GM19372 (cell line): Measurements from ENCODE around the gene C1QTNF8.

ENCODE experiments used
- ATAC-seq: cut with Tn5 transposase; IDR thresholded peaks from one replicate; pipeline ENCODE4 v1.9.1; 2021; ENCODE audit warnings: mild to moderate bottlenecking, low read depth, moderate library complexity; ENCODE audit not compliant: unreplicated experiment

C1QTNF8 gene

DNA sequence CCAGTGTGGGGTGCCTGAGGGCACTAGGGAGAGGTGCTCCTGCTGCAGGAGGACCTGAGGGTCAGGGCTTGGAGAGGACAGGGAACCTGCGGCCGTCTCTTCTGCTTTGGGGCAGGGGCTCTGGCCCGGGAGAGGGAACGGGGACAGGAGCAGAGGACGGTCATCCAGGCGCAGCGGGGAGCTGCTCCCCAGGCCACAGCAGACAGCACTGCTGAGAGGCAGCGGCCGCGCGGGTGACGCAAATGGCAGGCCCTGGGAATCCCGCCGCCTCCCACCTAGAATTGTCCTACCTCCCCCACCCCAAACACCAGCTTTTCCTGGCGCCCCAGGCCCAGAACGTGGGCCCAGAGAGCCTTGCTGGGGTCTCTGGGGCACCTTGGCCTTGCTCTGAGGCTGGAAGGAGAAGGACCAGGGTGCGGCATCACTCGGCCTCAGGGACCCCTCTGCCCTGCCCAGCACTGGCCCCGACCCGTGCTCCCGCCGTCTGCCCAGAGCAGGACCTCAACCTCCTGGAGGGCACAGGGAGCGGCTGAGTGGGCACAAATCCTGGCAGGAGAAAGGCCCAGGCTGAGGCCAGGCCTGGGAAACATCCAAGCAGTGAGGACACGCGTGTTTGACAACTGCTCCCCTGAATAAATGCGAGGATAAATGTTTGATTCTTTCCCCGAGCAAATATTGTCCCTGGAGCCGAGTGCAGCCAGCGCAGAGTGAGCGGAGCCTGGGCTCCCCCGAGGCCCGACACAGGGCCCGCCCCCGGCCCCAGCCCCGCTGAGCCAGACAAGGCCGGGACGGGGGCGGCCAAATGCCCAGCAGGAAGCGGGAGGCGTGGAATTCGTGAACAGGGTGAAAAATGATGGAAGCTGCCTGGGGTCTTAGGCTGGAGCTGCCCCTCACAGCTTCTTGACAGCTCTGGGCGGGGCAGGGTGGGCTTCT is 15.0 kb downstream of the C1QTNF8 start:
- no peak for ATAC-seq

DNA sequence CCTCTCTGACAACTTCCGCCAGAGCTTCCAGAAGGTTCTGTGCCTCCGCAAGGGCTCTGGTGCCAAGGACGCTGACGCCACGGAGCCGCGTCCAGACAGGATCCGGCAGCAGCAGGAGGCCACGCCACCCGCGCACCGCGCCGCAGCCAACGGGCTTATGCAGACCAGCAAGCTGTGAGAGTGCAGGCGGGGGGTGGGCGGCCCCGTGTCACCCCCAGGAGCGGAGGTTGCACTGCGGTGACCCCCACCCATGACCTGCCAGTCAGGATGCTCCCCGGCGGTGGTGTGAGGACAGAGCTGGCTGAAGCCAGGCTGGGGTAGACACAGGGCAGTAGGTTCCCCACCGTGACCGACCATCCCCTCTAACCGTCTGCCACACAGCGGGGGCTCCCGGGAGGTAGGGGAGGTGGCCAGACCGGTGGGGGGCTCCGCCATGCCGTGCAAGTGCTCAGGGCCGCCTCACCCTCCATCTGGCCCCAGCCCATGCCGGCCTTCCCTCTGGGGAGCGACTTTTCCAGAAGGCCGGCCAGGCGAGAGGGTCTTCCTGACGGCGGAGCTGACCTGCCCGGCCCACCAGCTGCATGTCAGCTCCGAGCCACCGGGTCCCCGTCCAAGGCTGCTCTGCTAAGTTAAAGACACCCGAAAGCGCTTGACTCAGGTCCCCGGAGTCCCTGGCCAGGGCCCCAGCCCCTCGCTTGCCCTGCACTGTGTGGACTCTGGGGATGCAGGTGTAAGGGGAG is 16.1 kb downstream of the C1QTNF8 start:
- ATAC-seq: no peak

DNA sequence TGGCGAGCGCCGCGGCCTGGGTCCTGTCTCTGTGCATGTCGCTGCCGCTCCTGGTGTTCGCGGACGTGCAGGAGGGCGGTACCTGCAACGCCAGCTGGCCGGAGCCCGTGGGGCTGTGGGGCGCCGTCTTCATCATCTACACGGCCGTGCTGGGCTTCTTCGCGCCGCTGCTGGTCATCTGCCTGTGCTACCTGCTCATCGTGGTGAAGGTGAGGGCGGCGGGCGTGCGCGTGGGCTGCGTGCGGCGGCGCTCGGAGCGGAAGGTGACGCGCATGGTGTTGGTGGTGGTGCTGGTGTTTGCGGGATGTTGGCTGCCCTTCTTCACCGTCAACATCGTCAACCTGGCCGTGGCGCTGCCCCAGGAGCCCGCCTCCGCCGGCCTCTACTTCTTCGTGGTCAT is 16.7 kb downstream of the C1QTNF8 start:
- ATAC-seq: no peak

DNA sequence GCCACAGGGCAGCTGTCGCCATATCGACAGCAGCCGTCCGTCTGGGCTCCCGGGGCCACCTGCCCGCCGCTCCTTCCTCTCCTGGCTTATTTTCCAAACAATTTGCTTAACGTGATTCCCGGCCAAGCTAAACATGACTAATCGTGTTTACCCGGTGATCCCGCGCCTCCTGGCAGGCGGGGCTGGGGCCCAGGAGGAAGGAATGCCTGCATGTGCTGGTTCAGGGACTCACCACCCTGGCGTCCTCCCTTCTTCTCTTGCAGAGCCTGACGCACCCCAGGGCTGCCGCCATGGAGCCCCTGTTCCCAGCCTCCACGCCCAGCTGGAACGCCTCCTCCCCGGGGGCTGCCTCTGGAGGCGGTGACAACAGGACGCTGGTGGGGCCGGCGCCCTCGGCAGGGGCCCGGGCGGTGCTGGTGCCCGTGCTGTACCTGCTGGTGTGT is 17.4 kb downstream of the C1QTNF8 start:
- ATAC-seq: no peak

DNA sequence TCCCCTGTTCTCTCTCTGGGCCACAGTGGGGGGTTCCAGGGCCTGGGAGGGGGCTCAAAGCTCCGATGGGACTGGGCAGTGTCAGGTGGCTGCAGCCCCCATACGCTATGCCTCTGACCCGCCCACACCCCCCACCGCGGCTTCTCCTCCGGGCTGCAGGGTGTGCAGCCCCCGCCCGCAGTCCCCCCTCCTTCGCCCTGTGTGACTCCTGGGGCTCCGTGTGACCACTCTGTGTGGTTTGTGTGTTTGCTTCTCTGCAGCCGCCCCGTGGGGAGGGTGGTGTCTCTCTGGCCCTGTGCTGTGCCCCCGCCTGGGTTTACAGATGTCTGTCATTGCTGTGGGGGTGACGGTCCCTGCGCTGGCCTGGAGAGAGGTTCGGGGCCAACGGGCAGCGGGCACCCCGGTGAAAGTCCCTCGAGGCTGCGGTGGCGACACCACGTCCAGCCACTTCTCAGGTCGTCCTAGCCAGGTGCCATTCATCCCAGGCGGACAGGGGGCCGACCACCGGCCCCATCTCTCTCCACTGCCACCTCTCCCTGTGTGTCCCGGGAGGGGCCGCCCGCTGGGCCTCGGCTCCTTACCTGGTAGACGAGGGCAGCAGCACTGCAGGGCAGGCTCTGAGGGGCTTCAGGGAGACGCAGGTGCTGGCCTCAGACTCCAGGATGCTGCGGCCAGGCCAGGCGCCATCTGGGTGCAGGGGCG is 18.0 kb downstream of the C1QTNF8 start:
- no peak for ATAC-seq

DNA sequence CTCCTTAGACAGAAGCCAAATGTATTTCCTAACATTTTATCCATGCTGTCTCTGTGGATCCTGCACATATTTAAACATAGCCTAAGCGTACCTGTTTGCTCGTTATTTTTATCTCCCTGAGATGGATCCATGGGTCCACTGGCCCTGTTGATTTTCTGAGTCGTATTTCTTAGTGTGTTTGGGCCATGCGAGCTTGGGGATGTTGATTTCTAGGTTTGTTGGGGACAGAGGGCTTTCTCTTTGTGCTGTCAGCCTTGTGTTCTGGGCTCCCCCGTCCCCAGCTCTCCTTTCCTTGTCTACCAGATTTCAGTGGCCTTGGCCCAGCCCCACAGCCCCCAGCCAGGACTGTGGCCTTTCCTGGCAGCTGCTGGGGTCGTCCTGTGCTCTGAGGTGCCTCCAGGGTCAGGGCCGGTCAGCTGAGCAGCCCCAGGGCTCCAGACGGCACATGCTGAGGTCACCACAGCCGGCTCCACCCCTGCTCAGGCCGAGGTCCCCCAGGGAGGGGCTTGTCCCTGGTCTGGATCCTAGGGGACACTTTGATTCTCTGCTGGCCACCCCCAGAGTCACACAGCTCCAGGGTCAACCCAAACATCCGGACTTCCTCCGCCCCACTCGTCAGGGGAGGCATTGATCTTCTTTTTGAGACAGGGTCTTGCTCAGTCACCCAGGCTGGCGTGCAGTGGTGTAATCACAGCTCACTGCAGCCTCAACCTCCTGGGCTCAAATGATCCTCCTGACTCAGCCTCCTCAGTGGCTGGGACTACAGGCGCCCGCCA is 19.1 kb downstream of the C1QTNF8 start:
- ATAC-seq: no peak

DNA sequence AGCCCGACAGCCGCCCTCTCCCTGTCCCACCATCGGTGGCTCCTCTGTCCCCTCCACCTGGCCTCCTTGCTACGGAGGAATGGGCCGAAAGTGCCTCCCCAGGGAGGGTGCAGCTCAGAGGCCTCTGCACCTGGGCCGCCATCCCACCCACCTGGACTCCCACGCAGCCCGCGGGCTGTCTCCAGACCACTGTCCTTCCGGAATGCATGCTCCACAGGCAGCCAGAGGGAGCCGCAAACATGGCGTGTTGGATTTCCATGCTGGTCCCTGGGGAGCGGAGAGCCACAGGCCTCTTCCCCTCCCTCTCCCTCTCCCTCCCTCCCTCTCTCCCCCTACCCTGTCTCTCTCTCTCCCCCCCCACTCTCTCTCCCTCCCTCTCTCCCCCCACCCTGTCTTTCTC is 20.5 kb downstream of the C1QTNF8 start:
- no peak for ATAC-seq

DNA sequence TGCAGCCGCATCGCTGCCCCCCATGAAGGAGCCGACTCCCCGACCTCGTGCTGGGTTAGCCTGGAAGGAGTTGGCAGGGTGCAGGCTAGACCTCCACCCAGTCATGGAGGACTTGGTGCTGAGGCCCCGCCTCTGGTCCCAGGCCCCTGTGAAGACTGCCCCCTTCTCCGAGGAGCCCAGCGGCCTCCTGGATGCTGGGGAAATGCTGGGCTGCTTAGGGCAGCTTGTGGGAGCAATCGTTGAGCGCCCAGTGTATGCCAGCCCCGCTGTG is 21.7 kb downstream of the C1QTNF8 start:
- ATAC-seq: no peak

DNA sequence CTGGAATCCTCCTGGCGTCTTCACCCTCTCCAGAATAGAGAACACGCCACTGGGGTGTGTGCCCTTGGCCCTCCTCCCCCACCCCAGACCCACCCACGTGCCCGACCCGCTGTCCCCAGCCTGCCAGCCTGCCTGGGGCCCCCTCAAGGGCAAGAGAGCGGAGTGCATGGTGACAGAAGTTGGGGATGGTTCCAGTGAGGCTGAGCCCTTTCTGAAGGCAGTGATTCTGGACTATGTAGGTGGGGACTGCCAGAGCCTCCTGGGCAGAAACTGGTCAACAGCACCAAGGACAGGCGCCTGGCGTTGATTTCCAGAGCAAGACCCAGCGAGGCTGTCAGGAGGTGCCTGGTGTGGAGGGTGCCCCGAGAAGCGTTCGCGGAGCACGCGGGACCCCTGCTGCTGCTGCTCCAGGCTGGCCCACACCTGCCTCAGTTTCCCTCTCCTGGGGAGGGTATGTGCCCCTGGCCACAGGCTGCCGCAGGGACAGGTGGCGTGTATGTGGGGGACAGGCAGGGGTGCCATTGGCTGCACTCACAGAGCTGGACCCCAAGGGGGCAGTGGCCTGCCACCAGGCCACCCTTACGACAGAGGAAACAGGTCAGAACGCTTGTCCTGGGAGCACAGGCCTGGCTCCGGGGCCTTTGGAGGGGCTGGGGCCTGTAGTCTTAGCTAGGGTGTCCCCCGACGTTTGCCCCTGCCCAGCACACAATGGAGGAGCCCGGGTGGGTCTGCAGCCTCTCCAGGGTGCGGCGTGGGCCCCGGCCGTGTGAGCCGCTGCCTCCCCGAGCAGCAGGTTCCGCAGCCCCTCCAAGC is 22.3 kb downstream of the C1QTNF8 start:
- no peak for ATAC-seq

DNA sequence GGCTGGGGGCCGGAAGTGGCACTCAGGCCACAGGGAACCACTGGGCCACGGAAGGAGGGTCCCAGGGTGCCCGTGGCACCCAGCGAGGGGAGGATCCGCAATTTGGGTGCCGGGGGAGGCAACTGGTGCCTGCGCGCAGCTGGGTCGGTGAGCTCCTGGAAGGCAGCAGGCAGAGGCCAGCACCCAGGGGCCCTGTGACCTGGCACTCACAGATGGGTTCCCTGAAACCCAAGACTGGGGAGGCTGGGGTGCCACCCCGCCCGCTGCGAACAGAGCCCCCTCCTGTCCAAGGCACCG is 22.8 kb downstream of the C1QTNF8 start:
- no peak for ATAC-seq

DNA sequence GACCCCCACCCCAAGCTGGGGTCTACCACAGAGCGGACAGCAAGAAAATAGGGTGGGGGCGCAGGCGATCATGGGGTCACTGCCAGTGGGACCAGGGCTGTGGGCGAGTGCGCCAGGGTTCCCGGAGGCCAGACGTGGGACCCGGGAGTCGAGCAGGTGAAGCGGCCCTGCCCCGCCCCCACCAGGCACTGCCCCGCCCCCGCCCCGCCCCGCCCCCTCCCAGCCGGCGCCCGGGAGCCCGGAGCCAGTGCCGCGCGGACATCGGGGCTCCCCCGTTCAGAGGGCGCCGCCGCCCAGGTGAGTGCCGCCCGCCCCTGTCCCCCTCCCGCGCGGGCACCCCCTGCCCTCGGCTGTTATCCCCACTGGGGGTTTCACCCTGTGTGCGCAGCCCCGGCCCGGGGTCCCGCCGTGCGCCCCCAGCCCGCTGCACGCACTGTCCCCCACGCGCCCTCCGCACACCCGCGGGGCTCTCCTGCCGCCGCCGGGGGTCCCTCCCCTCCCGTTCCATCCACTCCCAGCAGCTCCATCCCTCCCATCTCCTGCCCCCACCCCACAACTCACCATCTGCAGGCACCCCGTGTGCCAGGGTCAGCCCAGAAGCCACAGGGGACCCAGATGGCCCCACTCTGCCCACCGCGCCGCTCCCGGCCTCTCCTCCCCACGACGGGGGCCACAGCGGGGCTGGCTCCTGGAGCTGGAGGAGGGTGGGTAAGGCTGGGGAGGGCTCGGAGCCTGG is 23.4 kb downstream of the C1QTNF8 start, which contains the start of gene SSTR5:
Gene SSTR5 (plus strand): TSS at position 222 of the 736 bp plus-strand sequence. CDS start 6,122 bp downstream, outside the sequence.
- ATAC-seq: no peak

DNA sequence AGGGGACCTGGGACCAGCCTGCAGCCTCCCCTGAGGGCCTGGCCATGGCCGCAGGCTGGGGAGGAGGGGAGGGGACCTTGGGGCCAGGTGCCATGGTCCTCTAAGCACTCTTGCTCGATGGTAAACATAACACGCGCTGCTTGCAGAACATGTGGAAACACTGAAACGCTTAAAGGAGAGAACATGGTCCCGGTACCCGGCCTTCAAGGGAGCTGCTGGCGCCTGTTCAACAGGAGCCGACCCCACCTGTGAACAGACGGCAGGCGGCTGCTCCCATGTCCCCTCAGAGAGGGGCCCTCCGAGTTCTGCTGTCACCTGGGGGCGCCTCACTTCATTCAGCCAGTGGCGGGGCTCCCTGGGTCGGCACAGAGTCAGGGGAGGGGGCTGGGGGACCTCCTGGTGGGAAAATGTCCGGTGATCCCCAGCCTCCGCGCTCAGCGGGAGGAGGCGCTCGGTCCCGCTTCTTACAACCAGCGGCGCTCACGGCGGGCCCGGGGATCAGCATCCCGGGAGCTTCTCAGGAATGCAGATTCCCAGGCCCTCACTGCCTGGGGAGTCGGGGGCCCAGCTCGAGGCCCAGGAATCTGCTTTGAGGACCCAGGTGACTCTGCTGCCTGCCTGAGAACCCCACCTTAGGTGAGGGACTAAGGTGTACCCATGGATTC is 24.4 kb downstream of the C1QTNF8 start:
- ATAC-seq: no peak

DNA sequence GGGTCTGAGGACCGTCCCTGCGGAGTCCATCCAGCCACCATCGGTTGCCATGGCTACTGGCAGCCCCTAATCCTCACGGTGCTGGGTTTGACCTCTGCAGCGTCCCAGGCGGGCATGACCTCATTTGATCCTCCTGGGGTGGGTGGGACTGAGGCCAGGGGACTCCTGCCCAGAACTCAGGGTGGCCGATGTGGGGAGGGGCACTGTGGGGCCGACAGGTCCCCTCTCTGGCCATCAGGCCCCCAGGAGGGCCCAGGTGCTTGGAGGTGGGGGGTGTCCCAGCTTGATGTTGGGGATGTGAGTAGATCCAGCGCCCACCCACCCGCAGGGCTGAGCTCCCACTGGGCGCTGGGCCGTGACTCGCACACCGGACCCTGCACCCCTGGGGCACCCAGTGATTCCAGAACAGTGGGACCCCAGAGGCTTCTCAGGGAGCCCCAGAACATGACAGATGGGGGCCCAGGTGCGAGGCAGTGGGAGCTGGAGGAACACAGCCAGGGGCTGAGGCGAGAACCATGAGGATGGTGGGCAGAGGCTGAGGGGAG is 25.1 kb downstream of the C1QTNF8 start:
- no peak for ATAC-seq

DNA sequence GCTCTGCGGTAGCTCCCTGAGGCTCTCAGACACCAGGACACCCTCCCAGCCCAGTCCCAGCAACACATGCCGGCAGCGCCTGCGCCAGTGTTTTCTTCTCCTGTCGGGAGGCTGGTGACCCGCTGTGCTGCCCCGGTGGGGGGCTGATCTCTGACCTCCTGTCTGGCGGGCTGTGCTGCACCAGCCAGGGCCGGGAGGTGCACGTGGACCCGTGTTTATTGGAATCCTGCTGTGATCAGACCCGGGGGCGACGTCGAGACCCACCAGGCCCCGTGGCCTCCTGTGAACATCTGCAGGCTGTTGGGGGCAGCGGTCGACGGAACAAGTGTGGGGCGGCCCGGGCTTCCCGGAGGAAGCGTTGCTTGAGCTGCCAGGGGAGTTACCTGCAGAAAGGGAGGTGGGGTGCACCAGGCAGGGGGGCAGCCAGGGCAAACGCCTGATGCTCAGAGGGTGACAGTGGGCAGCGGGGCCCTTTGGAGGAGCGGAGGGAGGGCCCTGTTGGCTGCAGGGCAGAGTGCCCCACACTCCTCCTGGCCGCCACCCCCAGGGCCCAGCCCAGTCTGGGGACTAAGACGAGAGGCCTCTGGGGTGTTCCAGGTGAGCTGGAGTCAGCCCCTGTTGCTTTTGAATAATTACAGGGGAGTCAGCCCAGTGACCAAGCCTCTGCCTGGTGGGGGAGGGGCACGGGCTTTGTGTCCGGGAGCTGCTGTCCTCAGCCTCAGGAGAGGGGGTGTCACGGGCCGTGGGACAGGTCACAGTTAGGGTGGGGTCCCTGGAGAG is 25.8 kb downstream of the C1QTNF8 start:
- no peak for ATAC-seq

DNA sequence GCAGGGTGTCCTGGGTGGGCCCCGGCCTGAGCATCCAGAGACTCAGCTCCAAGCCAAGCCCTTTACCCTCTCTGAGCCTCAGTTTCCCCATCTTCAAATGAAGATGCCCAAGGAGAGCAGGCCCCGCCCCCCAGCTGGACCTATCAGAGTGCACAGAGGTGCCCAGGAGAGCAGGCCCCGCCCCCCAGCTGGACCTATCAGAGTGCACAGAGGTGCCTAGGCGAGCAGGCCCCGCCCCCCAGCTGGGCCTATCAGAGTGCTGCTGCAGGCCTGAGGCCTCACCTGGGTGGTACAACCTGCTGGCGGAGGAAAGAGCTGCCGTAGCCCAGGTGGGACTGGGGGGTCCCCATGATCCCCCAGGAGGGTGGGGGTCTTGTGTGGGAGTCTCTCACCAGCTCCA is 26.9 kb downstream of the C1QTNF8 start:
- no peak for ATAC-seq

DNA sequence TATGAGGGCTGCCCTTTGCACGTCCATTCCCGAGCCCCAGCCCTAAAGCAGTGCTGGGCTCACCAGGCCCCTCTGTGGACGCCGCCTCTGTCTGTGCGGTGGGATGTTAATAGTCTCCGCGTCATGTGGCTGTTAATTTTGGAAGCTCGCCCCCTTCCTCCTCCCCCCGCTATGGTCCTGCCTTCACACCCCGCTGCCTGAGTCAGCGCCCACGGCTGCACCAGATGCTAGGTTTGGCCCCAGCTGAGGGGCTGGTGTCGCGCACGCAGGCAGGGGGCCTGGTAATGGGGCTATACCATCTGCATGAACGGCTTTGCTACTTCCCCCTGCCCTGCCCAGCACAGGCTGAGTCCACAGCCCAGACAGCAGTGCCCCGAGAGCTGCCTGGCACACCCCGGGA is 27.6 kb downstream of the C1QTNF8 start:
- ATAC-seq: no peak

DNA sequence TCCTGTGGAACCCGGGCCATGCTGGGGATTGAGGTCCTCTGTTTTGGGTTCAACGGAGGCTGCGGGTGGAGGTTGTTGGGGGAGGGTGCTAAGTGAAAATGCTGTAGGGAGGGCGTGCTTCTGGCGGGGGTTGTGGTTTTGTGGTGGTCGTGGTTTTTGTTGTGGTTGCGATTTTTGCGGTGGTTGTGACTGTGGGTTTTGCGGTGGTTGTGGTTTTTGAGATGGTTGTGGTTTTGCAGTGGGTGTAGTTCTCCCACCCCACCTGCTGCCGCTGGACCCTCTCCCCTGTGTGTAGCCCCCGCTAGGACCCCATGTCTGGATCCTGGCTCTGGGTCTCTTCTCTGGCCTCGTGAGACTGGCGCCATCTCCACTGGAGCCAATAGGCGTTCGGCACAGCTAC is 28.4 kb downstream of the C1QTNF8 start:
- no peak for ATAC-seq
